Heart left ventricle (tissue), 13 donors: ENCODE measurements around the gene PAEP.

Experiments
- POLR2A ChIP-seq, 2 donors: fragments of 450-650 bp; IDR thresholded peaks; one replicate each; pipeline ENCODE4 v1.6.1; 2017; ENCODE audit warnings: antibody characterized with exemption in 2 of 2, mild to moderate bottlenecking in 2 of 2, moderate library complexity in 2 of 2
- TF ChIP-seq, protein P1 (sequence below), 12 donors: fragments of 200-600 bp; sonication (generic) in 4 of 12; IDR thresholded peaks; one replicate each; pipeline versions ENCODE4 v1.5.0 to v1.8.0; 2018 to 2022; ENCODE audit warnings: antibody characterized with exemption in 12 of 12, mild to moderate bottlenecking in 5 of 12
- donor health status: ischemic (EF 13 %, LVEDD 7.1; RV severe dilation, severe dysfunction).
- donor health status: DM: no; HTN: yes; CAD: no.
- donor health status: DM: no; HTN: no; CAD: no.
- donor health status: ischemic (EF 25% LVEDD 6.9; RV normal size, moderate dysfunction).
- donor health status: ischemic (EF 25% LVEDD 5.7; RV mildly dilated, moderate dysfunction).
- donor health status: ischemic (EF 35%, LVEDD 5.7; RV mildly dilated, moderate dysfunction).
- donor health status: nonischemic (EF 11% LVEDD 7.7; RV severe dilation, severe dysfunction).
- donor health status: DM: yes; HTN: yes; CAD: no.
- donor health status: PGD.
- donor health status: ischemic (EF 29% LVEDD 5.4; RV normal size, mild dysfunction).
- donor health status: nonischemic (EF 23%, LVEDD 6.1; RV moderate dilation, normal function).

DNA sequence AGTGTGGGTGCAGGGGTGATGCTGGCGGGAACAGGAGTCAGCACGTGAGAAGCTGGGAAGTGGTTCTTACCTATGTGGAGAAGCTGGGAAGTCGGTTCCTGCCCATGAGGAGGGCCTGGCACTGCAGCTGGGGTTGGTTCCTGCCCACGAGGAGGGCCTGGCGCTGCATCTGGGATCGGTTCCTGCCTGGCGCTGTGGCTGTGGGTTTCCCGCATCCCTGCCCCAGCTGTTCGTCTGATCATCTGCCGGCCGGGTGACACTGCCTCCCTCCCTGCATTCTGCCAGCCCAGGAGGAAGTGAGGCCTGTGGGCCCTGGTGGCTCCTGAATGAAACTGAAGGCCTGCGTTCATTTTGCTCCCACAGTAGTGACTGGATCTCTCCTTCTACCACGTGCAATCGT, 10.5 kb upstream of the PAEP start:
- TF ChIP-seq, protein P1, sequence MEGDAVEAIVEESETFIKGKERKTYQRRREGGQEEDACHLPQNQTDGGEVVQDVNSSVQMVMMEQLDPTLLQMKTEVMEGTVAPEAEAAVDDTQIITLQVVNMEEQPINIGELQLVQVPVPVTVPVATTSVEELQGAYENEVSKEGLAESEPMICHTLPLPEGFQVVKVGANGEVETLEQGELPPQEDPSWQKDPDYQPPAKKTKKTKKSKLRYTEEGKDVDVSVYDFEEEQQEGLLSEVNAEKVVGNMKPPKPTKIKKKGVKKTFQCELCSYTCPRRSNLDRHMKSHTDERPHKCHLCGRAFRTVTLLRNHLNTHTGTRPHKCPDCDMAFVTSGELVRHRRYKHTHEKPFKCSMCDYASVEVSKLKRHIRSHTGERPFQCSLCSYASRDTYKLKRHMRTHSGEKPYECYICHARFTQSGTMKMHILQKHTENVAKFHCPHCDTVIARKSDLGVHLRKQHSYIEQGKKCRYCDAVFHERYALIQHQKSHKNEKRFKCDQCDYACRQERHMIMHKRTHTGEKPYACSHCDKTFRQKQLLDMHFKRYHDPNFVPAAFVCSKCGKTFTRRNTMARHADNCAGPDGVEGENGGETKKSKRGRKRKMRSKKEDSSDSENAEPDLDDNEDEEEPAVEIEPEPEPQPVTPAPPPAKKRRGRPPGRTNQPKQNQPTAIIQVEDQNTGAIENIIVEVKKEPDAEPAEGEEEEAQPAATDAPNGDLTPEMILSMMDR (IDR thresholded peaks at IDR 0.05), result no peak
- TF ChIP-seq POLR2A (IDR thresholded peaks at IDR 0.05), result no peak
